Testis (tissue), 2 donors: ENCODE measurements around the gene ALK.

Experiments
- CTCF ChIP-seq, 3 experiments: fragments of 450-650 bp in 2 of 3; fragments of 200-600 bp in 1 of 3; sonication (generic) in 1 of 3; IDR thresholded peaks; one replicate each; pipeline ENCODE4 v1.5.1; 2016 to 2019; ENCODE audit warnings: antibody characterized with exemption in 3 of 3, mild to moderate bottlenecking in 2 of 3, moderate library complexity in 1 of 3
- POLR2A ChIP-seq: fragments of 450-650 bp; IDR thresholded peaks from one replicate; pipeline ENCODE4 v1.6.1; 2017; ENCODE audit warnings: antibody characterized with exemption, mild to moderate bottlenecking, moderate library complexity

- TF ChIP-seq POLR2A (no peak), CTCF (IDR thresholded peaks at IDR 0.05) (no peak)
These were observed 82.1 kb downstream of the ALK start for GRCh38 chr2:29839306-29839705.
